Measurements from ENCODE around the gene ACSM5. TPM values are rescaled to one million over a fixed set of nuclear protein-coding genes. Genes with fewer than 3 reads are reported as not detected.

Gene ACSM5
- total RNA-seq, 1 donor from 2014 or later, result not detected

GRCh38 chr16:20398603-20399002, 10.7 kb upstream of the ACSM5 start:
- intact Hi-C loops (cut with micrococcal nuclease), result no loop called here
- ChIA-PET CTCF (interaction anchor here (1.6 kb wide), 1 partner anchor 13 kb away, joined by 7 read pairs; no protein-coding TSS in a partner anchor), POLR2A (no interaction called here)
- peaks cover under 1% of the 10 kb centered on the region for H3K27me3 Mint-ChIP-seq
- DNase-seq (no peak), ATAC-seq (ENCODE audit: low read depth) (no peak)
- no peaks in the 10 kb centered on the region for H3K36me3 Mint-ChIP-seq (ENCODE audit: low read depth)
- no peaks in the 10 kb centered on the region for H3K9me3 Mint-ChIP-seq
- no peak for TF ChIP-seq CTCF (IDR thresholded peaks at IDR 0.05)
- H3K4me1 Mint-ChIP-seq, result no peaks in the 10 kb centered on the region
- no peak overlapping the region for H3K27ac Mint-ChIP-seq
- no peak overlapping the region for H3K4me3 Mint-ChIP-seq

- H3K36me3 Mint-ChIP-seq (ENCODE audit: low read depth), result no peaks in the 10 kb centered on the region
- CTCF ChIA-PET, result interaction anchor here (1.6 kb wide), 1 partner anchor 14 kb away, joined by 7 read pairs; no protein-coding TSS in a partner anchor
- no peak overlapping the region for H3K27ac Mint-ChIP-seq
These were observed 10.1 kb upstream of the ACSM5 start for GRCh38 chr16:20399185-20399584.

DNA sequence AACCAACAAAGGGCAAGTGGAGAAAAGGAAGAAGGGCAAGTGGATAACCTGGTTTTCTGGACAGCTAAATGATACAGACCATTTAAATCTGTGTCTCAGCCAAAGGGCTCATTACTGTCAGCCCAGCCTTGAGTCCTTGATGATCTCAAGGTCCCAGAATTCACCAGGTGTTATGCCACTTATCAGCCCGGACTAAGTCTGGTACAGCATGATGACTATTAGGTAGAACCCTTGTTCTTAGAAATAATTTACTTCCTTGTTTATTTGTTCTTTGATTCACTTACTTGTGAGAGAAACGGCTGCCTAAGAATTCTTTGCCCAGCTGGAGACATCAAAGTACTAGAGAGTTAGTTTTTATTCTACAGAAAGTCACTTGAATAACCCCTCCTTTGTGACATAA, 8.3 kb upstream of the ACSM5 start:
- intact Hi-C loops (cut with micrococcal nuclease), result no loop called here
- no peaks in the 10 kb centered on the region for H3K4me1 Mint-ChIP-seq
- no peak overlapping the region for H3K27ac Mint-ChIP-seq
- ATAC-seq (ENCODE audit: low read depth), result no peak
- POLR2A ChIA-PET, result no interaction called here
- CTCF ChIA-PET, result no interaction called here
- H3K36me3 Mint-ChIP-seq (ENCODE audit: low read depth), result no peaks in the 10 kb centered on the region
- no peaks in the 10 kb centered on the region for H3K9me3 Mint-ChIP-seq
- H3K27me3 Mint-ChIP-seq, result peaks cover 2% of the 10 kb centered on the region
- no peak overlapping the region for H3K4me3 Mint-ChIP-seq
- no peak for TF ChIP-seq CTCF (IDR thresholded peaks at IDR 0.05)
- no peak for DNase-seq

More at GRCh38 chr16:20399185-20399584, 10.1 kb upstream of the ACSM5 start:
- Mint-ChIP-seq H3K4me3 (no peak overlapping the region), H3K27me3 (peaks cover 2% of the 10 kb centered on the region), H3K4me1 (no peaks in the 10 kb centered on the region), H3K9me3 (no peaks in the 10 kb centered on the region)
- DNase-seq (no peak), ATAC-seq (ENCODE audit: low read depth) (no peak)
- POLR2A ChIA-PET, result no interaction called here
- intact Hi-C loops (cut with micrococcal nuclease), result no loop called here
- no peak for TF ChIP-seq CTCF (IDR thresholded peaks at IDR 0.05)

GRCh38 chr16:20401475-20402016, 7.8 kb upstream of the ACSM5 start:
- Mint-ChIP-seq H3K9me3 (no peaks in the 10 kb centered on the region), H3K4me1 (no peaks in the 10 kb centered on the region), H3K27ac (no peak overlapping the region), H3K36me3 (ENCODE audit: low read depth) (no peaks in the 10 kb centered on the region), H3K4me3 (no peak overlapping the region), H3K27me3 (peaks cover 2% of the 10 kb centered on the region)
- ATAC-seq (ENCODE audit: low read depth), result no peak
- intact Hi-C loops (cut with micrococcal nuclease), result no loop called here
- DNase-seq, result no peak
- ChIA-PET CTCF (no interaction called here), POLR2A (no interaction called here)
- no peak for TF ChIP-seq CTCF (IDR thresholded peaks at IDR 0.05)

DNA sequence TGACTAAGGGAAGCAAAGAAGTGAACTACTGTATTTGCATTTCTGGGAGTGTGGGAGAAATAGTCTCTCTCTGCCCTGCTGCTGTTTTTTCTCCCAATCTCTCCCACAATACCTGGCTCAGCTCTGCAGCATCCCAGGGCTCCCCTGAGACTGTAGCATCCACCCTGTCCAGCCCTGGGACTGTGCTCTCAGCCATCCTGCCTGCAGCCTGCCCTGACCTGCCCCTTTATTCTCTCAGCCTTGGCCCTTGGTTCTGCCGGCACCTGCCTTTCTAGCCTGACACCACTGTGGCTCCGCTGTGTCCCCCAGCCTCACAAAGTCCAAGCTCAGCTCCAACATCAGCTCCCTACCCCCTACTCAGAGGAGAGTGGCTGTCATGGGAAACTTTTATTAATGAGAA, 6.7 kb upstream of the ACSM5 start:
- TF ChIP-seq CTCF (IDR thresholded peaks at IDR 0.05), result no peak
- DNase-seq (no peak), ATAC-seq (ENCODE audit: low read depth) (no peak)
- Mint-ChIP-seq H3K36me3 (ENCODE audit: low read depth) (no peaks in the 10 kb centered on the region), H3K9me3 (no peaks in the 10 kb centered on the region), H3K27ac (no peak overlapping the region), H3K27me3 (peaks cover 2% of the 10 kb centered on the region), H3K4me1 (no peaks in the 10 kb centered on the region), H3K4me3 (no peak overlapping the region)
- intact Hi-C loops (cut with micrococcal nuclease), result no loop called here
- POLR2A ChIA-PET, result no interaction called here
- CTCF ChIA-PET, result no interaction called here

Data from activated B cell treated with CpG ODN at 0.5 μM for 24 hours (primary cell).